ENCODE data around the gene SNRPE.
"Not testable (repeated sequence)": the region's sequence is repeated elsewhere in the genome, so short reads cannot be mapped to it uniquely, and the experiment has no call there.

SNRPE gene

DNA sequence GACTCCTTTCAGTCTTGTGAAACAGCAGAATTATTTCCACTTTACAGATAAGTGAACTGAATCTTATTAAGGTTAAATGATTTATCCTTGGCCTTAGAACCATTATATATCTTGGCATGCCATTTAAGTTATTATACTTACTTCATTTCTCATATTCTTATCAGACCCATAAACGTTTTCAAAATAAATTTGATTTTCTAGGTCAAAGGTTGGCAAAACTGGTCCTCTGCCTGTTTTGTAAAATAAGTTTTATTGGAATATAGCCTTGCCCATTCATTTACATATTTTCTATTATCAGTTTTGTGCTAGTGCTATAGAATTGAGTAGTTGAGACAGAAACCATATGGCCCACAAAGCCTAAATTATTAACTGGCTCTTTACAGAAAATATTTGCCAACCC lies 32.9 kb upstream of the SNRPE start:
- TF ChIP-seq, protein P1, sequence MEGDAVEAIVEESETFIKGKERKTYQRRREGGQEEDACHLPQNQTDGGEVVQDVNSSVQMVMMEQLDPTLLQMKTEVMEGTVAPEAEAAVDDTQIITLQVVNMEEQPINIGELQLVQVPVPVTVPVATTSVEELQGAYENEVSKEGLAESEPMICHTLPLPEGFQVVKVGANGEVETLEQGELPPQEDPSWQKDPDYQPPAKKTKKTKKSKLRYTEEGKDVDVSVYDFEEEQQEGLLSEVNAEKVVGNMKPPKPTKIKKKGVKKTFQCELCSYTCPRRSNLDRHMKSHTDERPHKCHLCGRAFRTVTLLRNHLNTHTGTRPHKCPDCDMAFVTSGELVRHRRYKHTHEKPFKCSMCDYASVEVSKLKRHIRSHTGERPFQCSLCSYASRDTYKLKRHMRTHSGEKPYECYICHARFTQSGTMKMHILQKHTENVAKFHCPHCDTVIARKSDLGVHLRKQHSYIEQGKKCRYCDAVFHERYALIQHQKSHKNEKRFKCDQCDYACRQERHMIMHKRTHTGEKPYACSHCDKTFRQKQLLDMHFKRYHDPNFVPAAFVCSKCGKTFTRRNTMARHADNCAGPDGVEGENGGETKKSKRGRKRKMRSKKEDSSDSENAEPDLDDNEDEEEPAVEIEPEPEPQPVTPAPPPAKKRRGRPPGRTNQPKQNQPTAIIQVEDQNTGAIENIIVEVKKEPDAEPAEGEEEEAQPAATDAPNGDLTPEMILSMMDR (conservative IDR thresholded peaks at IDR 0.05; ENCODE audit: low read depth), result no peak
- ChIA-PET CTCF (interaction anchor here (0.6 kb wide), 1 partner anchor 513 kb away, joined by 4 read pairs; no protein-coding TSS in a partner anchor), POLR2A (ENCODE audit: low non-redundant PET) (no interaction called here)
- no peak for DNase-seq (ENCODE audit: low spot score)
- no peak overlapping the region for H3K27ac ChIP-seq

DNA sequence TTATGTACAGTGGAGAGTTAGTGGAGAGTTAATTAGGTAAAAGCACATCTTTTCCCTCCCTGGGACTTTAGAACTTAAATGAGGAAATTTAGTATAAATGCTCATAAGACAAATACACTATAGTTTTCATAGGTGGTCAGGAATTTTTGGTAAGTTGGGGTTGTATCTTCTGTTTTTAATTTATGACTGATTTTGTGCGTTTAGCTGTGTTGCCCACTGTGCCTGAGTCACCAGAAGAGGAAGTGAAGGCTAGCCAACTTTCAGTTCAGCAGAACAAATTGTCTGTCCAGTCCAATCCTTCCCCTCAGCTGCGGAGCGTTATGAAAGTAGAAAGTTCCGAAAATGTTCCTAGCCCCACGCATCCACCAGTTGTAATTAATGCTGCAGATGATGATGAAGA lies 32.2 kb upstream of the SNRPE start:
- DNase-seq (ENCODE audit: low spot score); POLR2A ChIA-PET (ENCODE audit: low non-redundant PET); H3K27ac ChIP-seq: not testable (repeated sequence)
- CTCF ChIA-PET, result interaction anchor here (0.8 kb wide), 1 partner anchor 12 kb away, joined by 4 read pairs; no protein-coding TSS in a partner anchor

GRCh38 chr1:203835476-203835875 lies 25.9 kb upstream of the SNRPE start:
- TF ChIP-seq, protein P1 (conservative IDR thresholded peaks at IDR 0.05; ENCODE audit: low read depth), result no peak
- POLR2A ChIA-PET (ENCODE audit: low non-redundant PET), result interaction anchor here (0.6 kb wide), 1 partner anchor 23 kb away, joined by 3 read pairs; no protein-coding TSS in a partner anchor
- CTCF ChIA-PET, result interaction anchor here (0.6 to 0.8 kb wide), 4 partner anchors 12 to 292 kb away, joined by 3 to 4 read pairs (median 3); no protein-coding TSS in a partner anchor
- no peak overlapping the region for H3K27ac ChIP-seq
- no peak for DNase-seq (ENCODE audit: low spot score)

GRCh38 chr1:203839081-203839480 lies 22.3 kb upstream of the SNRPE start:
- TF ChIP-seq, protein P1 (conservative IDR thresholded peaks at IDR 0.05; ENCODE audit: low read depth), result no peak
- ChIA-PET CTCF (no interaction called here), POLR2A (ENCODE audit: low non-redundant PET) (no interaction called here)
- DNase-seq (ENCODE audit: low spot score), result no peak
- no peak overlapping the region for H3K27ac ChIP-seq

DNA sequence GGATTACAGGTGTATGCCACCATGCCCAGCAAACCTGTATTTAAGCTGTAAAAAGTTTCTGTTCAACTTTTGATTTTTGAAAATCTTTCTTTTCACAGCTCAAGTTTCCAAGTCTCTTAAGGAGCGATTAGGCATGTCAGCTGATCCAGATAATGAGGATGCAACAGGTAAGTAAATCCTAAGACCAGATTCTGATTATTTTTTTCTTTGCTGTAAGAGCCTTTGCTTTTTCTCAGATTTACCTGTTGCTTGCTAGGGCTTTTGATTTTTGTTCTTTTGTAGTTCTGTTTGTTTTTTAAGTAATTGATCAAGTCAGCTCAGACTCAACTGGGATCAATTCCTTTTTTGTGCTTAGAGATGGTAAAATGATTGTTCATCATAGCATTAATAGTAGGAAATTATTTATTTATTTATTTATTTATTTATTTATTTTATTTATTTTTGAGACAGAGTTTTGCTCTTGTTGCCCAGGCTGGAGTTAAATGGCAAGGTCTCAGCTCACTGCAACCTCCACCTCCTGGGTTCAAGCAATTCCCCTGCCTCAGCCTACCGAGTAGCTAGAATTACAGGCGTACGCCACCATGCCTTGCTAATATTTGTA lies 21.1 kb upstream of the SNRPE start:
- TF ChIP-seq, protein P1 (conservative IDR thresholded peaks at IDR 0.05; ENCODE audit: low read depth), result no peak
- H3K27ac ChIP-seq, result no peak overlapping the region
- no peak for DNase-seq (ENCODE audit: low spot score)
- ChIA-PET POLR2A (ENCODE audit: low non-redundant PET) (no interaction called here), CTCF (interaction anchor here (0.6 kb wide), 3 partner anchors 34 to 842 kb away, joined by 3 to 4 read pairs (median 3); no protein-coding TSS in a partner anchor)

DNA sequence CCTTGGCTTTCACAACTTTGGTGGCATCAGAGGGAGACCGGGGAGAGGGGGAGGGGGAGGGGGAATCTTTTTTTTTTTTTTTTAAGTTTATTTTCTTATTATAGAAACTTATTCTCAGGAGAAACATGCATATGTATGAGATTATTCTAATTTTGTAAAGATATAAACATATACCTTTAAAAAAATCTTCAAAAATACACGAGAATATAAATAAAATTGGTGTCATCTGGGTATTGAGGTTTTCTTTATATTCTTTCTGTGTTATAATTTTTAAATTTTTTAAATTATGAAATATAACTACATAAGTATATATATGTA lies 18.9 kb upstream of the SNRPE start:
- ChIA-PET CTCF (no interaction called here), POLR2A (ENCODE audit: low non-redundant PET) (no interaction called here)
- no peak for DNase-seq (ENCODE audit: low spot score)
- H3K27ac ChIP-seq, result no peak overlapping the region
- TF ChIP-seq, protein P1 (conservative IDR thresholded peaks at IDR 0.05; ENCODE audit: low read depth), result no peak

DNA sequence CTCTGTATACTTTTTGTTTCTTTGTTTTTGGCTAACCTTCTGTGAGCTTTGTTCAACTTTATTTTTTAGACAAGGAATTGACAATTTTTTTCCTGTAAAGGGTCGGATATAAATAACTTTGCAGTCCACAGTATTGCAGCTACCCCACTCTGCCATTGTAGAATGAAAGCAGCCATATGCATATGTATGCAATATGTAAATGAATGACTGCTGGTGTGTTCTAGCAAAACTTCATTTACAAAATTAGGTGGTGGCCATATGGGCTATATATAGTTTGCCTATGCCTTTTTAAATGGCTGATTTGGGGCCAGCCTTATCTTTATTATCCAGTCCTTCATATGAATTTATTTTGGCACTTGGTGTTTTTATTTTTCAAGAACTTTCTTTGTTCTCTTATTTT lies 18.0 kb upstream of the SNRPE start:
- TF ChIP-seq, protein P1 (conservative IDR thresholded peaks at IDR 0.05; ENCODE audit: low read depth), result no peak
- ChIA-PET POLR2A (ENCODE audit: low non-redundant PET) (no interaction called here), CTCF (no interaction called here)
- no peak overlapping the region for H3K27ac ChIP-seq
- DNase-seq (ENCODE audit: low spot score), result no peak

- CTCF ChIA-PET, result interaction anchor here (0.6 kb wide), 1 partner anchor 494 kb away, joined by 3 read pairs; no protein-coding TSS in a partner anchor
- POLR2A ChIA-PET (ENCODE audit: low non-redundant PET); DNase-seq (ENCODE audit: low spot score); H3K27ac ChIP-seq: not testable (repeated sequence)
Observed at GRCh38 chr1:203853112-203853511, 8.3 kb upstream of the SNRPE start.

Data from RWPE1 (cell line).